K562 (cell line): ENCODE results near the gene NAIF1. TPM values are rescaled to one million over a fixed set of nuclear protein-coding genes. Genes with fewer than 3 reads are reported as not detected.

Source experiments
- ARID2 ChIP-seq: fragments of 450-650 bp; IDR thresholded peaks from 2 replicates; pipeline ENCODE4 v1.6.1; 2017; ENCODE audit warnings: antibody characterized with exemption, mild to moderate bottlenecking
- CBX1 ChIP-seq: sonication (generic); IDR thresholded peaks from 2 replicates; pipeline ENCODE4 v1.6.1; 2016; ENCODE audit warnings: antibody characterized with exemption, low read depth, mild to moderate bottlenecking
- CREB3L1 ChIP-seq: fragments of 450-650 bp; IDR thresholded peaks from 2 replicates; pipeline ENCODE4 v1.6.1; 2014; ENCODE audit warnings: low read depth, mild to moderate bottlenecking, moderate library complexity, borderline replicate concordance
- FOXP1 ChIP-seq: sonication (generic); formaldehyde crosslinking; IDR thresholded peaks from 2 replicates; pipeline ENCODE4 v1.8.0; 2022; ENCODE audit warnings: mild to moderate bottlenecking, missing genetic modification reagents
- MBD1 ChIP-seq: fragments of 250-450 bp; sonication (Bioruptor Pico); IDR thresholded peaks from 2 replicates; pipeline ENCODE4 v1.8.0; 2022; ENCODE audit warnings: inconsistent platforms
- NCOA4 ChIP-seq: fragments of 450-650 bp; IDR thresholded peaks from 2 replicates; pipeline ENCODE4 v1.6.1; 2018; ENCODE audit warnings: mild to moderate bottlenecking; ENCODE audit not compliant: partially characterized antibody
- RBM22 ChIP-seq: fragments of 200-400 bp; formaldehyde crosslinking; IDR thresholded peaks from 2 replicates; pipeline ENCODE4 v1.6.1; 2018; ENCODE audit warnings: low read length, low read depth; ENCODE audit not compliant: poor library complexity, severe bottlenecking
- TAF7 ChIP-seq: fragments of 450-650 bp; IDR thresholded peaks from 2 replicates; pipeline ENCODE4 v1.6.1; 2016; ENCODE audit warnings: missing genetic modification characterization, missing compliant biosample characterization
- ZC3H4 ChIP-seq: sonication (generic); formaldehyde crosslinking; IDR thresholded peaks from 2 replicates; pipeline ENCODE4 v1.9.0; 2021; ENCODE audit warnings: missing genetic modification reagents, borderline replicate concordance
- ZMIZ1 ChIP-seq, 2 experiments: fragments of 150-350 bp in 1 of 2; IDR thresholded peaks; 2 replicates each; pipeline ENCODE4 v1.6.1; 2012 to 2016; ENCODE audit warnings: low read depth in 2 of 2, low read length in 2 of 2, mild to moderate bottlenecking in 1 of 2, moderate library complexity in 1 of 2
- ZNF12 ChIP-seq: sonication (generic); formaldehyde crosslinking; IDR thresholded peaks from 2 replicates; pipeline ENCODE4 v1.4.0; 2020; ENCODE audit warnings: mild to moderate bottlenecking, missing genetic modification reagents
- ZNF512 ChIP-seq: IDR thresholded peaks from 2 replicates; pipeline ENCODE4 v1.6.1; 2016; ENCODE audit warnings: missing genetic modification characterization, missing compliant biosample characterization
- ZNF518B ChIP-seq: fragments of 250-450 bp; sonication (Bioruptor Pico); IDR thresholded peaks from 2 replicates; pipeline ENCODE4 v1.5.0; 2021; ENCODE audit warnings: mild to moderate bottlenecking, moderate library complexity
- ZNF766 ChIP-seq: fragments of 200-800 bp; sonication (Bioruptor generic); conservative IDR thresholded peaks from 2 replicates; pipeline ENCODE4 v1.6.1; 2016; ENCODE audit warnings: missing genetic modification characterization, missing compliant biosample characterization
- ZSCAN29 ChIP-seq: fragments of 450-650 bp; IDR thresholded peaks from 2 replicates; pipeline ENCODE4 v1.6.1; 2017
- polyA plus RNA-seq, 8 experiments: library from polyadenylated mRNA; depleted of rRNA in 4 of 8; stranded (reverse) in 5 of 8; unstranded in 3 of 8; fragments of >200 nt; fragmentation: Nextera tagmentation in 2 of 8; fragmentation: Illumina TruSeq in 1 of 8; extraction: Ambion mirVana in 2 of 8; extraction: Trizol in 1 of 8; gene quantifications; 2 replicates each; pipeline versions ENCODE4 v1.2.1 to v1.2.3, GENCODE V29; 2011 to 2014; ENCODE audit warnings: inconsistent platforms in 1 of 8, missing spikeins in 1 of 8
- total RNA-seq, 7 experiments: library from RNA; depleted of rRNA in 6 of 7; stranded (reverse); fragments of >200 nt in 6 of 7; fragmentation: Illumina TruSeq in 2 of 7; extraction: Trizol in 2 of 7; gene quantifications; 2 replicates each; pipeline versions ENCODE4 v1.2.1 to v1.2.3, GENCODE V29; 2011 to 2021; ENCODE audit warnings: low replicate concordance in 1 of 7

Gene NAIF1
- total and polyA plus RNA-seq, 9 of the 15 experiments (the other 6 are each of a cell fraction or from before 2014, with no cell fraction given), result 4.8 to 26.6 (median 17.2) TPM

GRCh38 chr9:128067645-128068385 is 695 bp upstream of the NAIF1 start, which contains the start of gene SLC25A25 (continued):
- TF ChIP-seq ZMIZ1 (IDR thresholded peaks at IDR 0.05; ENCODE audit: low read depth in 2 of 2, low read length in 2 of 2), result no peak
- TF ChIP-seq FOXP1 (CRISPR knock-in tag), result no peak
- TF ChIP-seq RBM22, result no peak
- TF ChIP-seq CBX1, result peak; percentile 36; the same call in 1 of the 2 replicates
- no peak for TF ChIP-seq ZC3H4 (CRISPR knock-in tag)
- TF ChIP-seq ZSCAN29, result no peak
- TF ChIP-seq CREB3L1, result 0 out of 2 replicates have a peak, but pooled peaks have one; percentile 1
- TF ChIP-seq NCOA4, result no peak
- no peak for TF ChIP-seq ARID2
- no peak for TF ChIP-seq ZNF12 (CRISPR knock-in tag)
- no peak for TF ChIP-seq ZNF766 (CRISPR knock-in tag)
- no peak for TF ChIP-seq ZNF512 (tag)
- TF ChIP-seq MBD1 (CRISPR knock-in tag), result no peak
- peak; percentile 73; the same call in 1 of the 2 replicates for TF ChIP-seq TAF7 (tag)
- no peak for TF ChIP-seq ZNF518B (CRISPR knock-in tag)
